Mesothelial cell of epicardium (in vitro differentiated cells): ENCODE results near the gene FANCC. TPM values are rescaled to one million over a fixed set of nuclear protein-coding genes. Genes with fewer than 3 reads are reported as not detected.
"Not testable (repeated sequence)": the region's sequence is repeated elsewhere in the genome, so short reads cannot be mapped to it uniquely, and the experiment has no call there.

Source experiments
- DNase-seq, 2 experiments: peaks; one replicate each; pipeline ENCODE4 v3.0.0; 2021; ENCODE audit warnings: low spot score in 2 of 2; ENCODE audit not compliant: unreplicated experiment in 2 of 2
- H3K27ac Mint-ChIP-seq: 2 replicates; pipeline ENCODE4 v1.8.0; 2021; ENCODE audit warnings: mixed read lengths
- H3K27me3 Mint-ChIP-seq: 2 replicates; pipeline ENCODE4 v1.8.0; 2021; ENCODE audit warnings: low read depth, mixed read lengths
- H3K36me3 Mint-ChIP-seq: 2 replicates; pipeline ENCODE4 v1.8.0; 2021; ENCODE audit warnings: mixed read lengths
- H3K4me1 Mint-ChIP-seq: 2 replicates; pipeline ENCODE4 v1.8.0; 2021; ENCODE audit warnings: mixed read lengths
- H3K4me3 Mint-ChIP-seq: 2 replicates; pipeline ENCODE4 v1.8.0; 2021; ENCODE audit warnings: mild to moderate bottlenecking, moderate library complexity, mixed read lengths
- H3K9me3 Mint-ChIP-seq: 2 replicates; pipeline ENCODE4 v1.8.0; 2021; ENCODE audit warnings: mixed read lengths
- total RNA-seq: library from RNA; stranded (reverse); gene quantifications from 3 replicates; pipeline ENCODE4 v1.2.1, GENCODE V29; 2021
- TF ChIP-seq, protein P1 (sequence below): fragments of 200-600 bp; sonication (generic); IDR thresholded peaks from one replicate; pipeline ENCODE4 v1.5.0; 2021; ENCODE audit warnings: antibody characterized with exemption; ENCODE audit not compliant: unreplicated experiment

The FANCC gene
- total RNA-seq, 1 donor from 2014 or later = 22.5 TPM

DNA sequence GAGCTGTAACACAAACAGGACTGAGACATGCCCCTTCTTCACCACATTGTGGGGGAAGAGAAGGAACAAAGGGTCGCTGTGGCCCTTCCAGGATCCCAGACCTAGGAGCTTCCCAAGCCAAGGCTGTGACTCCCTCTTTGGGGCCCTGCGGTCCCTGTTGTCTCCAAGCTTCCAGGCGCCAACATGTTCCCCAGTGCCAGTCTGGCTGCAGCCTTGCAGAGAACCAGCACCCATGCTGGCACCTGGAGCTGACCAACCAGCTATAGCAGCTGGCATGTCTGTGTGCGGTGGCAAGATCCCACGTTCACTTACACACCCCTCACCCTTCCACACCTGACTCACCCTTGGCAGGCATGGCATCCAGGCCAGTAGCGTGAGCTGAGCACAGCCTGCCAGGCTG, 20.7 kb upstream of the FANCC start:
- no peak for DNase-seq
- TF ChIP-seq, protein P1, sequence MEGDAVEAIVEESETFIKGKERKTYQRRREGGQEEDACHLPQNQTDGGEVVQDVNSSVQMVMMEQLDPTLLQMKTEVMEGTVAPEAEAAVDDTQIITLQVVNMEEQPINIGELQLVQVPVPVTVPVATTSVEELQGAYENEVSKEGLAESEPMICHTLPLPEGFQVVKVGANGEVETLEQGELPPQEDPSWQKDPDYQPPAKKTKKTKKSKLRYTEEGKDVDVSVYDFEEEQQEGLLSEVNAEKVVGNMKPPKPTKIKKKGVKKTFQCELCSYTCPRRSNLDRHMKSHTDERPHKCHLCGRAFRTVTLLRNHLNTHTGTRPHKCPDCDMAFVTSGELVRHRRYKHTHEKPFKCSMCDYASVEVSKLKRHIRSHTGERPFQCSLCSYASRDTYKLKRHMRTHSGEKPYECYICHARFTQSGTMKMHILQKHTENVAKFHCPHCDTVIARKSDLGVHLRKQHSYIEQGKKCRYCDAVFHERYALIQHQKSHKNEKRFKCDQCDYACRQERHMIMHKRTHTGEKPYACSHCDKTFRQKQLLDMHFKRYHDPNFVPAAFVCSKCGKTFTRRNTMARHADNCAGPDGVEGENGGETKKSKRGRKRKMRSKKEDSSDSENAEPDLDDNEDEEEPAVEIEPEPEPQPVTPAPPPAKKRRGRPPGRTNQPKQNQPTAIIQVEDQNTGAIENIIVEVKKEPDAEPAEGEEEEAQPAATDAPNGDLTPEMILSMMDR = no peak
- no peaks in the 10 kb centered on the region for H3K36me3 Mint-ChIP-seq
- no peak overlapping the region for H3K27ac Mint-ChIP-seq
- peaks cover 5% of the 10 kb centered on the region for H3K9me3 Mint-ChIP-seq
- no peak overlapping the region for H3K4me3 Mint-ChIP-seq
- H3K4me1 Mint-ChIP-seq = peaks cover 2% of the 10 kb centered on the region
- peaks cover 1% of the 10 kb centered on the region for H3K27me3 Mint-ChIP-seq

- H3K9me3 Mint-ChIP-seq = peaks cover 8% of the 10 kb centered on the region
- no peak overlapping the region for H3K27ac Mint-ChIP-seq
- no peaks in the 10 kb centered on the region for H3K27me3 Mint-ChIP-seq
- TF ChIP-seq, protein P1 = no peak
- no peaks in the 10 kb centered on the region for H3K36me3 Mint-ChIP-seq
- H3K4me1 Mint-ChIP-seq = peaks cover 3% of the 10 kb centered on the region
- no peak overlapping the region for H3K4me3 Mint-ChIP-seq
- no peak for DNase-seq
These were observed 18.8 kb upstream of the FANCC start for GRCh38 chr9:95336281-95336680.

DNA sequence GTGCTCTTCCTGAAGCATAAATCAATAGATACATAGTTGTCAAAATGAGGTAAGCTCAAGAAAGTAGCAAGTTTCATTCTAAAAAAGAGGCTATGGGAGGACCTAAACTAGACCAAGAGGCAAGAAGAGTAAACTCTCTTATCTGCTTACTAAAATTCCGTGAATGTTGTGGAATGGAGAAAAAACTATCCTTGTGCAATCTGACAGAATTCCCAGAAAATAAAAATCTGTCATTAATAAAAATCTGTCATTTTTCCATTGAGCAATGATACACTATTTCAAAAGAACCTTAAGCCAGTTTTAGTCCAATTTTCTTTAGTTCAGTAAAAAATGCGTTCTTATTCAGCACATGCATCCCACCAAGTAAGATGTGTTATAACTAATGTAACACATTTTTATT, 15.9 kb upstream of the FANCC start:
- Mint-ChIP-seq H3K4me1 (peaks cover 3% of the 10 kb centered on the region), H3K9me3 (peaks cover 12% of the 10 kb centered on the region), H3K36me3 (no peaks in the 10 kb centered on the region), H3K4me3 (no peak overlapping the region), H3K27ac (no peak overlapping the region), H3K27me3 (no peaks in the 10 kb centered on the region)
- TF ChIP-seq, protein P1 = no peak
- DNase-seq = no peak

DNA sequence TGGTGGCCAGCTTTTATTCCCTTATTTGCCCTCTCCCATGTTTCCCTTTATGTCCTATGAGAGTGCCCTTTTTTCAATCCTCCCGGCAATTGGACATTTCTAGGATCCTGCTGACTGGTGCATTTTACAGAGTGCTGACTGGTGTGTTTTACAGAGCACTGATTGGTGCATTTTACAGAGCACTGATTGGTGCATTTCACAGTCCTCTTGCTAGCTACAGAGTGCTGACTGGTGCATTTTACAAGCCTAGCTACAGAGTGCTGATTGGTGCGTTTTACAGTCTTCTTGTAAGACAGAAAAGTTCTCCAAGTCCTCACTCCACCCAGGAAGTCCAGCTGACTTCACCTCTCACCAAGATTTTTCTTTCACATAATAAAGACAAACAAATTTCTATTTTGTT, 15.4 kb upstream of the FANCC start:
- Mint-ChIP-seq H3K36me3 (no peaks in the 10 kb centered on the region), H3K9me3 (peaks cover 12% of the 10 kb centered on the region), H3K27me3 (no peaks in the 10 kb centered on the region), H3K4me1 (peaks cover 3% of the 10 kb centered on the region), H3K4me3 (no peak overlapping the region), H3K27ac (no peak overlapping the region)
- DNase-seq = no peak
- TF ChIP-seq, protein P1 = no peak

GRCh38 chr9:95330720-95331404, 13.4 kb upstream of the FANCC start:
- Mint-ChIP-seq H3K27me3 (no peaks in the 10 kb centered on the region), H3K9me3 (peaks cover 18% of the 10 kb centered on the region), H3K4me3 (no peak overlapping the region), H3K4me1 (peaks cover 3% of the 10 kb centered on the region), H3K27ac (no peak overlapping the region), H3K36me3 (peaks cover 2% of the 10 kb centered on the region)
- DNase-seq = no peak
- TF ChIP-seq, protein P1 = no peak

DNA sequence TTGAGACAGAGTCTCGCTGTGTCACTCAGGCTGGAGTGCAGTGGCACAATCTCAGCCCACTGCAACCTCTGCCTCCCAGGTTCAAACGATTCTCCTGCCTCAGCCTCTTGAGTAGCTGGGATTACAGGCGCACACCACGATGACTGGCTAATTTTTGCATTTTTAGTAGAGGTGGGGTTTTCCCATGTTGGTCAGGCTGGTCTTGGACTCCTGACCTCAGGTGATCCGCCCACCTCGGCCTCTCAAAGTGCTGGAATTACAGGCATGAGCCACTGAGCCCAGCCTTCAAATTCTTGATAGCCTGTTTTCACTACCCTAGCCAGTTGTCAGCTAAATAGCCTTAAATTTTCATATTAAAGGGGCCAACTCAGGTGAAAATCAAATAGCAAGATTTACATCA, 11.6 kb upstream of the FANCC start:
- H3K27ac Mint-ChIP-seq, DNase-seq, H3K4me1 Mint-ChIP-seq, H3K27me3 Mint-ChIP-seq, H3K36me3 Mint-ChIP-seq, H3K4me3 Mint-ChIP-seq: not testable (repeated sequence)
- peaks cover 21% of the 10 kb centered on the region for H3K9me3 Mint-ChIP-seq
